Prostate gland (tissue), 2 donors: Measurements from ENCODE around the gene SASH1. TPM values are rescaled to one million over a fixed set of nuclear protein-coding genes. Genes with fewer than 3 reads are reported as not detected.
A peak's percentile ranks its signal among the peaks of the same experiment; 100 is the strongest.

ENCODE experiments used
- DNase-seq: peaks from one replicate; pipeline ENCODE4 v3.0.0-alpha.2; 2019; ENCODE audit warnings: low spot score
- H3K27ac ChIP-seq, 2 donors: fragments of 200-600 bp; sonication (generic); 2 replicates each; pipeline ENCODE4 v1.5.1; 2017 to 2019
- H3K27me3 ChIP-seq: fragments of 200-600 bp; sonication (generic); replicated peaks from 2 replicates; pipeline ENCODE4 v1.5.1; 2019; ENCODE audit not compliant: insufficient read depth
- H3K36me3 ChIP-seq, 2 donors: fragments of 200-600 bp; sonication (generic); 1 replicate in 1 of 2; 2 replicates in 1 of 2; pipeline versions ENCODE4 v1.5.1 to v1.8.1; 2017 to 2019
- H3K4me1 ChIP-seq: fragments of 200-600 bp; sonication (generic); replicated peaks from 2 replicates; pipeline ENCODE4 v1.5.1; 2019
- H3K4me3 ChIP-seq, 2 donors: fragments of 200-600 bp; sonication (generic); 2 replicates each; pipeline ENCODE4 v1.5.1; 2017 to 2019
- H3K9me3 ChIP-seq: fragments of 200-600 bp; sonication (generic); 2 replicates; pipeline ENCODE4 v1.5.1; 2017
- POLR2A ChIP-seq: fragments of 450-650 bp; IDR thresholded peaks from one replicate; pipeline ENCODE4 v1.6.1; 2016; ENCODE audit warnings: antibody characterized with exemption, mild to moderate bottlenecking
- POLR2AphosphoS5 ChIP-seq: sonication (generic); formaldehyde crosslinking; IDR thresholded peaks from one replicate; pipeline ENCODE4 v1.6.1; 2017; ENCODE audit warnings: antibody characterized with exemption
- WGBS: methylation state at CpG from one replicate; pipeline ENCODE4 v1.1.5; 2018; 5-methylcytosine and 5-hydroxymethylcytosine counted together
- intact Hi-C: fragments of 100-400 bp; cut with DNase I; formaldehyde crosslinking; loops from one replicate; pipeline ENCODE4 v1.14.2; 2022
- total RNA-seq, 2 donors: library from RNA; depleted of rRNA; stranded (reverse); fragments of >200 nt; gene quantifications; one replicate each; pipeline ENCODE4 v1.1.0, GENCODE V29; 2016
- TF ChIP-seq, protein P1 (sequence below), 4 experiments: fragments of 200-600 bp in 2 of 4; fragments of 450-650 bp in 2 of 4; sonication (generic) in 2 of 4; IDR thresholded peaks; 1 replicate in 3 of 4; 2 replicates in 1 of 4; pipeline ENCODE4 v1.5.1; 2016 to 2019; ENCODE audit warnings: antibody characterized with exemption in 4 of 4, mild to moderate bottlenecking in 2 of 4, moderate library complexity in 2 of 4

Gene SASH1
- total RNA-seq, 2 donors from 2014 or later = 34.3 to 48.6 TPM

DNA sequence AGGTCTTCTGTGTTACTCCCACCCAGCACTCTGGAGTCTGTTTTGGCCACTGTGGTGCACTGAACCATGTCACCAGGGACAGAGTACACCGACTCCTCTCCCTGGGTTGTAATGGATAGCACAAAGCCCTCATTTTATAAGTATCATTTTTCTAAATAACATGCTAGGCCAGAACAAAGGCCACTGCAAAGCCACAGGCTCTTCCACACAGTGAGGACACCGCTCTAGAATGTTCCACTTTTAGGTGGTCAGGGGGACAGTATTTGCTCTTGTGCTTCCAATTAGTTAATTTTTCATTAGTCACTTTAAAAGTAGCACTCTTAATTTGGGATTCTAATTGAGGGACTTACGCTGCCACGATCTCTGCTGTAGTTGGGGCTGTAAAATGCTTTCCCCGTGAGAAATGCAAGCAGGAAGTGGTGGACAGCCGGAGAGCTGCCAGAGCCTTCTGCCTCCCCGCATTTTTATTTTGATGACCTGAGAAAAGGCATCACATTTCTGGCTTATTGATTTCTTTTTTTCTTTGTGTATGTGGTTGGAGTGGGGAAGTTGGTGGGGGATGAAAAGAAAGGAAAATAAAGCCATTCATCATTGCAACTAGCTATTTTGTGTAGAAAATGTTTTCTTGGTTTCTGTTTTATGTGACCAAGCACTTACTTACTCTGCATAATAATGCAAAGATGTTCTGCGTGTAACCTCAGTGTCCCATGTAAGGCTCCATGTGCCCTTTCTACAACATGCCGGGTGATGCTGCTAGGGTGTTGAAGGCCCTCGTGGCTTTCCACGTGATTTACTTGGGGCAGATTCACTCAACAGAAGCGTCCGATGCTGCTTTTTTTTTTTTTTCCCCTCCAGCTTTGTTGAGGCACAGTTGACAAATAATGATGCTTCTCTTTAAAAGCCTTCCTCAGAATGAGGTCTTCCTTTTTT is 195.9 kb downstream of the SASH1 start:
- H3K27ac ChIP-seq = peak overlapping the region; percentile 30 to 33
- intact Hi-C loops = no loop called here
- no peaks in the 10 kb centered on the region for H3K4me1 ChIP-seq
- 52% methylated on average over 13 of the region's 13 CpGs for WGBS
- peaks cover 2 to 7% of the 10 kb centered on the region in 2 donors for H3K36me3 ChIP-seq
- no peak for TF ChIP-seq POLR2A
- no peaks in the 10 kb centered on the region for H3K9me3 ChIP-seq
- no peak overlapping the region for H3K4me3 ChIP-seq
- DNase-seq = no peak
- no peaks in the 10 kb centered on the region for H3K27me3 ChIP-seq

GRCh38 chr6:148543540-148543939 is 200.9 kb downstream of the SASH1 start:
- 87% methylated on average over 6 of the region's 6 CpGs for WGBS
- H3K4me1 ChIP-seq = no peaks in the 10 kb centered on the region
- no peaks in the 10 kb centered on the region for H3K27me3 ChIP-seq
- TF ChIP-seq, protein P1, sequence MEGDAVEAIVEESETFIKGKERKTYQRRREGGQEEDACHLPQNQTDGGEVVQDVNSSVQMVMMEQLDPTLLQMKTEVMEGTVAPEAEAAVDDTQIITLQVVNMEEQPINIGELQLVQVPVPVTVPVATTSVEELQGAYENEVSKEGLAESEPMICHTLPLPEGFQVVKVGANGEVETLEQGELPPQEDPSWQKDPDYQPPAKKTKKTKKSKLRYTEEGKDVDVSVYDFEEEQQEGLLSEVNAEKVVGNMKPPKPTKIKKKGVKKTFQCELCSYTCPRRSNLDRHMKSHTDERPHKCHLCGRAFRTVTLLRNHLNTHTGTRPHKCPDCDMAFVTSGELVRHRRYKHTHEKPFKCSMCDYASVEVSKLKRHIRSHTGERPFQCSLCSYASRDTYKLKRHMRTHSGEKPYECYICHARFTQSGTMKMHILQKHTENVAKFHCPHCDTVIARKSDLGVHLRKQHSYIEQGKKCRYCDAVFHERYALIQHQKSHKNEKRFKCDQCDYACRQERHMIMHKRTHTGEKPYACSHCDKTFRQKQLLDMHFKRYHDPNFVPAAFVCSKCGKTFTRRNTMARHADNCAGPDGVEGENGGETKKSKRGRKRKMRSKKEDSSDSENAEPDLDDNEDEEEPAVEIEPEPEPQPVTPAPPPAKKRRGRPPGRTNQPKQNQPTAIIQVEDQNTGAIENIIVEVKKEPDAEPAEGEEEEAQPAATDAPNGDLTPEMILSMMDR (IDR thresholded peaks at IDR 0.05) = no peak
- no peak for TF ChIP-seq POLR2AphosphoS5
- no peak for TF ChIP-seq POLR2A
- peaks cover 0 to 2% of the 10 kb centered on the region in 2 donors for H3K36me3 ChIP-seq
- no peaks in the 10 kb centered on the region for H3K9me3 ChIP-seq
- no peak for DNase-seq
- intact Hi-C loops = no loop called here
- H3K27ac ChIP-seq = no peak overlapping the region
- no peak overlapping the region for H3K4me3 ChIP-seq

DNA sequence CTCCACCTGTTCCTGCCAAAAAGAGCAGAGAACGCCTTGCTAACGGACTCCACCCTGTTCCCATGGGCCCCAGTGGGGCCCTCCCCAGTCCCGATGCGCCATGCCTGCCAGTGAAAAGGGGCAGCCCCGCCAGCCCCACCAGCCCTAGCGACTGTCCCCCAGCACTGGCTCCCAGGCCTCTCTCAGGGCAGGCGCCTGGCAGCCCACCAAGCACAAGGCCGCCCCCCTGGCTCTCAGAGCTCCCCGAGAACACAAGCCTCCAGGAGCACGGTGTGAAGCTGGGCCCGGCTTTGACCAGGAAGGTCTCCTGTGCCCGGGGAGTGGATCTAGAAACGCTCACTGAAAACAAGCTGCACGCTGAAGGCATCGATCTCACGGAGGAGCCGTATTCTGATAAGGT is 201.8 kb downstream of the SASH1 start:
- H3K27me3 ChIP-seq = no peaks in the 10 kb centered on the region
- H3K4me1 ChIP-seq = no peaks in the 10 kb centered on the region
- WGBS = 98% methylated on average over 17 of the region's 17 CpGs
- H3K27ac ChIP-seq = no peak overlapping the region
- TF ChIP-seq POLR2A = no peak
- no peak for TF ChIP-seq POLR2AphosphoS5
- TF ChIP-seq, protein P1 (IDR thresholded peaks at IDR 0.05) = no peak
- DNase-seq = no peak
- H3K9me3 ChIP-seq = no peaks in the 10 kb centered on the region
- intact Hi-C loops = no loop called here
- no peak overlapping the region for H3K4me3 ChIP-seq
- H3K36me3 ChIP-seq = peaks cover 0 to 2% of the 10 kb centered on the region in 2 donors

- intact Hi-C loops = no loop called here
- Histone ChIP-seq H3K27me3 (no peaks in the 10 kb centered on the region), H3K9me3 (no peaks in the 10 kb centered on the region), H3K4me3 (no peak overlapping the region), H3K36me3 (no peaks in the 10 kb centered on the region), H3K27ac (no peak overlapping the region), H3K4me1 (no peaks in the 10 kb centered on the region)
- WGBS = 95% methylated on average over 14 of the region's 14 CpGs
- TF ChIP-seq, protein P1 (IDR thresholded peaks at IDR 0.05) = no peak
- no peak for TF ChIP-seq POLR2A
- no peak for TF ChIP-seq POLR2AphosphoS5
- no peak for DNase-seq
Observed at GRCh38 chr6:148545901-148546300, 203.3 kb downstream of the SASH1 start.

GRCh38 chr6:148547110-148547509 is 204.5 kb downstream of the SASH1 start:
- no peak overlapping the region for H3K27ac ChIP-seq
- H3K36me3 ChIP-seq = no peaks in the 10 kb centered on the region
- no peaks in the 10 kb centered on the region for H3K4me1 ChIP-seq
- no peaks in the 10 kb centered on the region for H3K9me3 ChIP-seq
- H3K27me3 ChIP-seq = no peaks in the 10 kb centered on the region
- no peak overlapping the region for H3K4me3 ChIP-seq
- TF ChIP-seq POLR2A (no peak), POLR2AphosphoS5 (no peak)
- TF ChIP-seq, protein P1 (IDR thresholded peaks at IDR 0.05) = no peak
- DNase-seq = no peak
- WGBS = 89% methylated on average over 7 of the region's 7 CpGs
- intact Hi-C loops = no loop called here
